ENCODE data around the gene ZIC1.

DNA sequence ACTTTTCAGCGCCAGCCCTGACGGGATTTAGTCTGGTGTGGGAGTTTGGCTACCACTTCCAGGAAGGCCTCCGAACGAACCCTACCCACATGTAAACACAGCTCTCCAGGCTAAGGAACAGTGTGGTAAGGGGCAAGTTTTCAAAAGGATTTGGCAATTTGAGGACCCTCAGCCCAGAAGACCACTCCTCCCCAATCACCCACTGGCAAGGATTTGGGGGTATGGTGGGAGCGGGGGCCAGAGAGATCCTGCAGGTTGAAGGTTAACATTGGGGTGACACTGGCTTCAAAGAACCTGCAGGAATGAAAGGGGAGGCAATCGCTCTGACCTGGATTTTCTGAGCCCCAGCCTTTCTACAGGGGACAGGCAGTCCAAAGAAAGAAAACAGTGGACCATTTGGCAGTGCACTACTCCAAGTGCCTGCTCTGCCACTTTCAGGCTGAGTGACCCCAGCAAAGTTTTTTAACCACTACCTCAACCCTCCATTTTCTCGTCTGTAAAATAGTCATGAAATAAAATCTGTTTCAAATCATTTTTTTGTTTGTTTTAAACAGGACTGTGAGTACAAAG, 37.3 kb upstream of the ZIC1 start:
- TF ChIP-seq, protein P1, sequence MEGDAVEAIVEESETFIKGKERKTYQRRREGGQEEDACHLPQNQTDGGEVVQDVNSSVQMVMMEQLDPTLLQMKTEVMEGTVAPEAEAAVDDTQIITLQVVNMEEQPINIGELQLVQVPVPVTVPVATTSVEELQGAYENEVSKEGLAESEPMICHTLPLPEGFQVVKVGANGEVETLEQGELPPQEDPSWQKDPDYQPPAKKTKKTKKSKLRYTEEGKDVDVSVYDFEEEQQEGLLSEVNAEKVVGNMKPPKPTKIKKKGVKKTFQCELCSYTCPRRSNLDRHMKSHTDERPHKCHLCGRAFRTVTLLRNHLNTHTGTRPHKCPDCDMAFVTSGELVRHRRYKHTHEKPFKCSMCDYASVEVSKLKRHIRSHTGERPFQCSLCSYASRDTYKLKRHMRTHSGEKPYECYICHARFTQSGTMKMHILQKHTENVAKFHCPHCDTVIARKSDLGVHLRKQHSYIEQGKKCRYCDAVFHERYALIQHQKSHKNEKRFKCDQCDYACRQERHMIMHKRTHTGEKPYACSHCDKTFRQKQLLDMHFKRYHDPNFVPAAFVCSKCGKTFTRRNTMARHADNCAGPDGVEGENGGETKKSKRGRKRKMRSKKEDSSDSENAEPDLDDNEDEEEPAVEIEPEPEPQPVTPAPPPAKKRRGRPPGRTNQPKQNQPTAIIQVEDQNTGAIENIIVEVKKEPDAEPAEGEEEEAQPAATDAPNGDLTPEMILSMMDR (IDR thresholded peaks at IDR 0.05) = no peak
- TF ChIP-seq POLR2AphosphoS5 (IDR thresholded peaks at IDR 0.05; ENCODE audit: low read depth, low read length) = no peak
- TF ChIP-seq TCF7L2 (IDR thresholded peaks at IDR 0.05; ENCODE audit: low read depth, low read length) = no peak
- no peak for TF ChIP-seq SIN3A (IDR thresholded peaks at IDR 0.05; ENCODE audit: borderline replicate concordance, insufficient read depth, low read depth, low read length)
- TF ChIP-seq, protein P2, sequence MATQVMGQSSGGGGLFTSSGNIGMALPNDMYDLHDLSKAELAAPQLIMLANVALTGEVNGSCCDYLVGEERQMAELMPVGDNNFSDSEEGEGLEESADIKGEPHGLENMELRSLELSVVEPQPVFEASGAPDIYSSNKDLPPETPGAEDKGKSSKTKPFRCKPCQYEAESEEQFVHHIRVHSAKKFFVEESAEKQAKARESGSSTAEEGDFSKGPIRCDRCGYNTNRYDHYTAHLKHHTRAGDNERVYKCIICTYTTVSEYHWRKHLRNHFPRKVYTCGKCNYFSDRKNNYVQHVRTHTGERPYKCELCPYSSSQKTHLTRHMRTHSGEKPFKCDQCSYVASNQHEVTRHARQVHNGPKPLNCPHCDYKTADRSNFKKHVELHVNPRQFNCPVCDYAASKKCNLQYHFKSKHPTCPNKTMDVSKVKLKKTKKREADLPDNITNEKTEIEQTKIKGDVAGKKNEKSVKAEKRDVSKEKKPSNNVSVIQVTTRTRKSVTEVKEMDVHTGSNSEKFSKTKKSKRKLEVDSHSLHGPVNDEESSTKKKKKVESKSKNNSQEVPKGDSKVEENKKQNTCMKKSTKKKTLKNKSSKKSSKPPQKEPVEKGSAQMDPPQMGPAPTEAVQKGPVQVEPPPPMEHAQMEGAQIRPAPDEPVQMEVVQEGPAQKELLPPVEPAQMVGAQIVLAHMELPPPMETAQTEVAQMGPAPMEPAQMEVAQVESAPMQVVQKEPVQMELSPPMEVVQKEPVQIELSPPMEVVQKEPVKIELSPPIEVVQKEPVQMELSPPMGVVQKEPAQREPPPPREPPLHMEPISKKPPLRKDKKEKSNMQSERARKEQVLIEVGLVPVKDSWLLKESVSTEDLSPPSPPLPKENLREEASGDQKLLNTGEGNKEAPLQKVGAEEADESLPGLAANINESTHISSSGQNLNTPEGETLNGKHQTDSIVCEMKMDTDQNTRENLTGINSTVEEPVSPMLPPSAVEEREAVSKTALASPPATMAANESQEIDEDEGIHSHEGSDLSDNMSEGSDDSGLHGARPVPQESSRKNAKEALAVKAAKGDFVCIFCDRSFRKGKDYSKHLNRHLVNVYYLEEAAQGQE (IDR thresholded peaks at IDR 0.05; ENCODE audit: insufficient read depth in 1 of 2, low read depth in 2 of 2, low read length in 1 of 2) = no peak
